Suprapubic skin (tissue), 4 donors: ENCODE data around the gene CELF4.

Source experiments
- EP300 ChIP-seq: sonication (generic); formaldehyde crosslinking; IDR thresholded peaks from one replicate; pipeline ENCODE4 v1.6.1; 2017; ENCODE audit warnings: antibody characterized with exemption
- POLR2A ChIP-seq, 2 donors: fragments of 450-650 bp; IDR thresholded peaks; one replicate each; pipeline ENCODE4 v1.6.1; 2017; ENCODE audit warnings: antibody characterized with exemption in 2 of 2, mild to moderate bottlenecking in 2 of 2, moderate library complexity in 2 of 2
- POLR2AphosphoS5 ChIP-seq, 3 donors: sonication (generic); formaldehyde crosslinking; IDR thresholded peaks; one replicate each; pipeline ENCODE4 v1.6.1; 2017; ENCODE audit warnings: antibody characterized with exemption in 3 of 3
- TF ChIP-seq, protein P1 (sequence below), 2 donors: fragments of 200-600 bp in 1 of 2; fragments of 450-650 bp in 1 of 2; sonication (generic) in 1 of 2; IDR thresholded peaks; one replicate each; pipeline ENCODE4 v1.5.1; 2016 to 2019; ENCODE audit warnings: antibody characterized with exemption in 2 of 2, mild to moderate bottlenecking in 1 of 2, moderate library complexity in 1 of 2

GRCh38 chr18:37298816-37299215 lies 266.8 kb downstream of the CELF4 start:
- TF ChIP-seq, protein P1, sequence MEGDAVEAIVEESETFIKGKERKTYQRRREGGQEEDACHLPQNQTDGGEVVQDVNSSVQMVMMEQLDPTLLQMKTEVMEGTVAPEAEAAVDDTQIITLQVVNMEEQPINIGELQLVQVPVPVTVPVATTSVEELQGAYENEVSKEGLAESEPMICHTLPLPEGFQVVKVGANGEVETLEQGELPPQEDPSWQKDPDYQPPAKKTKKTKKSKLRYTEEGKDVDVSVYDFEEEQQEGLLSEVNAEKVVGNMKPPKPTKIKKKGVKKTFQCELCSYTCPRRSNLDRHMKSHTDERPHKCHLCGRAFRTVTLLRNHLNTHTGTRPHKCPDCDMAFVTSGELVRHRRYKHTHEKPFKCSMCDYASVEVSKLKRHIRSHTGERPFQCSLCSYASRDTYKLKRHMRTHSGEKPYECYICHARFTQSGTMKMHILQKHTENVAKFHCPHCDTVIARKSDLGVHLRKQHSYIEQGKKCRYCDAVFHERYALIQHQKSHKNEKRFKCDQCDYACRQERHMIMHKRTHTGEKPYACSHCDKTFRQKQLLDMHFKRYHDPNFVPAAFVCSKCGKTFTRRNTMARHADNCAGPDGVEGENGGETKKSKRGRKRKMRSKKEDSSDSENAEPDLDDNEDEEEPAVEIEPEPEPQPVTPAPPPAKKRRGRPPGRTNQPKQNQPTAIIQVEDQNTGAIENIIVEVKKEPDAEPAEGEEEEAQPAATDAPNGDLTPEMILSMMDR (IDR thresholded peaks at IDR 0.05) = no peak
- TF ChIP-seq POLR2A (IDR thresholded peaks at IDR 0.05) = no peak
- TF ChIP-seq EP300 = no peak
- no peak for TF ChIP-seq POLR2AphosphoS5 (IDR thresholded peaks at IDR 0.05)
